Testis (tissue), 3 donors: Measurements from ENCODE around the gene PLEKHM2. TPM values are rescaled to one million over a fixed set of nuclear protein-coding genes. Genes with fewer than 3 reads are reported as not detected.

Experiments
- DNase-seq: peaks from one replicate; pipeline ENCODE4 v3.0.0-alpha.2; 2019
- H3K27ac ChIP-seq, 2 donors: fragments of 200-600 bp; sonication (generic); one replicate each; pipeline ENCODE4 v1.5.1; 2019
- H3K27me3 ChIP-seq: fragments of 200-600 bp; sonication (generic); one replicate; pipeline ENCODE4 v1.5.1; 2019
- H3K36me3 ChIP-seq: fragments of 200-600 bp; sonication (generic); one replicate; pipeline ENCODE4 v1.5.1; 2017; ENCODE audit warnings: low read depth; ENCODE audit errors: missing control alignments
- H3K4me1 ChIP-seq: fragments of 200-600 bp; sonication (generic); one replicate; pipeline ENCODE4 v1.5.1; 2019
- H3K4me3 ChIP-seq, 2 donors: fragments of 200-600 bp; sonication (generic); one replicate each; pipeline ENCODE4 v1.5.1; 2017 to 2019
- H3K9me3 ChIP-seq: fragments of 200-600 bp; sonication (generic); one replicate; pipeline ENCODE4 v1.5.1; 2017
- CTCF ChIP-seq, 3 experiments: fragments of 450-650 bp in 2 of 3; fragments of 200-600 bp in 1 of 3; sonication (generic) in 1 of 3; IDR thresholded peaks; one replicate each; pipeline ENCODE4 v1.5.1; 2016 to 2019; ENCODE audit warnings: antibody characterized with exemption in 3 of 3, mild to moderate bottlenecking in 2 of 3, moderate library complexity in 1 of 3
- POLR2A ChIP-seq: fragments of 450-650 bp; IDR thresholded peaks from one replicate; pipeline ENCODE4 v1.6.1; 2017; ENCODE audit warnings: antibody characterized with exemption, mild to moderate bottlenecking, moderate library complexity
- WGBS, 2 donors: methylation state at CpG; one replicate each; pipeline ENCODE4 v1.1.5; 2018; 5-methylcytosine and 5-hydroxymethylcytosine counted together
- intact Hi-C: fragments of 100-400 bp; cut with DNase I; formaldehyde crosslinking; loops from one replicate; pipeline ENCODE4 v1.15.1; 2023; ENCODE audit warnings: low total_unique reads
- polyA plus RNA-seq: library from polyadenylated mRNA; stranded (reverse); fragments of 350-450 nt; fragmentation: Illumina TruSeq; extraction: RNeasy Lipid Tissue Mini Kit (QIAGEN cat#74804); gene quantifications from one replicate; pipeline ENCODE4 v1.2.3, GENCODE V29; 2014; ENCODE audit warnings: low read depth, low replicate concordance; ENCODE audit not compliant: insufficient read depth
- total RNA-seq, 2 donors: library from RNA; depleted of rRNA; stranded (reverse); fragments of >200 nt; gene quantifications; one replicate each; pipeline ENCODE4 v1.2.3, GENCODE V29; 2016

The PLEKHM2 gene
- total and polyA plus RNA-seq, 3 donors from 2014 or later: 61.9 to 98.4 (median 70.2) TPM

- Histone ChIP-seq H3K27ac (peak overlapping the region; percentile 89 to 93), H3K4me1 (peaks cover 36% of the 10 kb centered on the region), H3K27me3 (no peaks in the 10 kb centered on the region), H3K9me3 (no peaks in the 10 kb centered on the region), H3K36me3 (no peaks in the 10 kb centered on the region), H3K4me3 (peak overlapping the region; percentile 61 to 76)
- TF ChIP-seq CTCF (IDR thresholded peaks at IDR 0.05) (no peak), POLR2A (no peak)
- WGBS, 2 donors: 1 to 14% methylated on average over 15 to 24 of the region's 24 CpGs
- DNase-seq: peak; percentile 29
- intact Hi-C loops: no loop called here
Measured at GRCh38 chr1:15757575-15758342, 73.6 kb downstream of the PLEKHM2 start.

DNA sequence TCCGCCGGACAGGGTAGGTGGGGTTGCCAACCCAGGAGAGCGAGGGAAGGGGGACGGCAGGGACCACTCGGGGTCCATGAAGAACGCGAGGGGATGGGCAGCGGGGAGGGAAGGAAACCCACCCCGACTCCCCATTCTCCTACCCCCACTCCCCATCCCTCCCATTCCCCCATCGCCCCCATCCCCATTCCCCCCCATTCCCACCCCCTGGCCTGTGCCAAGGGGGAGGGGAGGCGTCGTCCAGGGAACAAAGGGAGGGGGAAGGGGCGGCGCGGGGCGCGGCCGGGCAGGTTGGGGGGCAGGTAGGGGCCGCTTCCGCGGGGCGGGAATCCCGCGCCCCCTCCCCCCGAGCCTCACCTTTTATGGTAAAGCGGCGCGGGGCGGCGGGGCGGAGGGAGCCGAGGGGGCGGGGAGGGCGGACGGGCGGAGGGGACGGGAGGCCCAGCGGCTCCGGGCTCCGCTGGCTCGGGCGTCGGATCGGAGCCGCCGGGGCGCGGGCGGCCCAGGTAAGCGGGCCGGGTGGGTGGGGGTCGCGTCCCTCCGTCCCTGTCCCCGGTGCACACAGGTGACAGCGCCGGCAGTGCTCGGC is 74.3 kb downstream of the PLEKHM2 start, which contains the start of gene FBLIM1:
Gene FBLIM1, plus strand, starts transcription at position 453 of the 589 bp plus-strand sequence. CDS start 6,189 bp downstream, outside the sequence.
- peaks cover 36% of the 10 kb centered on the region for H3K4me1 ChIP-seq
- H3K27me3 ChIP-seq: no peaks in the 10 kb centered on the region
- 2 to 12% methylated on average over 9 of the region's 58 CpGs for WGBS, 2 donors
- peak within 1 kb of the TSS; percentile 61 to 76 for H3K4me3 ChIP-seq
- H3K36me3 ChIP-seq: no peaks in the 10 kb centered on the region
- no peak for DNase-seq
- intact Hi-C loops: no loop called here
- H3K27ac ChIP-seq: peak within 1 kb of the TSS; percentile 89 to 93
- TF ChIP-seq CTCF (IDR thresholded peaks at IDR 0.05) (no peak), POLR2A (no peak)
- no peaks in the 10 kb centered on the region for H3K9me3 ChIP-seq

DNA sequence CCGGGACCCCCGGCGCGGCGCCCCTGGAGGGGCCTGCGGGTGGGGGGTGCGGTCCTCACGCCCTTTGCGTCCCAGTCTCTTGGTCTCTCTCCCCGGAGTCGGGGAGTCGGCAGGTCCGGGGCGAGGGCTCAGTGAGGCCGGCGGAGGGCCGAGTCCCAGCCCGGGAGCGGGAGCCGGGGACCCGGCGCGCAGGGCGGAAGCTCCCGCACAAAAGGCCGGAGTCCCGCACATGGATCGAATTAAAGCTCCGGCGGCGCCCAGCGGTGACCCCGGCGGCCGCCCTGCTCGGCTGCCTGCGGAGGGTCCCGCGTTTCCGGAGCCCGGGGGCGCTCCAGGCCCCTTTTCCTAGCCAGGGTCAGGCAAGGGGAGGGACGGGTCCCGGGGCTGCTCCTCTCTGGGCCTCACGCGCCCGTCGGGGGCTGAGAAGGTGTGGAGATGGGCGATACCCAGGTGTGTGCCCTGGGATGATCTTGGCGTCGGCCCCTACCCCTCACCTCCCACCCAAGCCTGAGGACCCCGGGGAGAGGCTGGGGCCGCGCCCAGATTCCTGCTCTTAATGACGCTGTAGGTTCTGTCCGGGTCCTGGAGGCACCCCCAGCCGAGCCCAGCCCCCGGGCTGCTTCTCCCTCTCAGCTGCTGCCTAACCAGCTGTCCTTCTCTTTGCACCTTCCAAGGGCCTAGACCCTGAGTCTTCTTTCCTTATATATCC is 75.0 kb downstream of the PLEKHM2 start:
- H3K9me3 ChIP-seq: no peaks in the 10 kb centered on the region
- H3K36me3 ChIP-seq: no peaks in the 10 kb centered on the region
- WGBS, 2 donors: 3 to 5% methylated on average over 15 to 43 of the region's 58 CpGs
- peak overlapping the region; percentile 61 to 76 for H3K4me3 ChIP-seq
- H3K27ac ChIP-seq: peak overlapping the region; percentile 89 to 93
- no peak for TF ChIP-seq POLR2A
- no peak for TF ChIP-seq CTCF (IDR thresholded peaks at IDR 0.05)
- peaks cover 36% of the 10 kb centered on the region for H3K4me1 ChIP-seq
- no peaks in the 10 kb centered on the region for H3K27me3 ChIP-seq
- no peak for DNase-seq
- intact Hi-C loops: no loop called here

DNA sequence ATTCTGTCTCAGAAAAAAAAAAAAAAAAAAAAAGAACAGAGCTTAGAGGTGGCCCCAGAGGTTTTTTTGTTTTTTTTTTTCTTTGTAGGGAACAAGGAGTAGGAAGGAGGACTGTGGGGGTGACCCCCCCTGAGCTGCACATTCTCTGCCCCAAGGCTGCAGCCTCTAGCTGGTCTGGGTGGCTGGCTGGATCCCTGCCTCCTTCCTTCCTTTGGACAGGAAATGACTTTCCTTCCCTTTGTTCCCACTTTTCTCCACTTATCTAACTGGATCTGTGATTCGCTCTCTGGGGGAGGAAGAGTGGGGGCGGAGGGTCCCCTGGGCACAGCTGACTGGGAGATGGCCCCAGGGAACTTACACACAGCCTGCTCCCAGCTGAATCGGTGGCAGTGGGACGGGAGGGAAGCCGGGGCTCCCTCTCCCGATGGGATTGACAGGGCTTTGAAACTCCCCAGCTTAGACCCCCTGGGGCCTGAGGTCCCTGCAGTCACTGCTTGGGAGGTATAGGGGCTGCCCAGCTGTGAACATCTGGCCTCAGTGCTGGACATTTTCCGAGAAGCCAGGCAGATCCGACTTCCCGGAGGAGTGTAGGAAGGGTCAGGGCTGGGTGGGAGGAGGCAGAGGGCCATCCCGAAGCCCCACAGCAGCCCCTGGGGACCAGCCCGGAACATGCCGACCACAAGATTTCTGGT is 76.5 kb downstream of the PLEKHM2 start:
- WGBS, 2 donors: 34% methylated on average over 12 of the region's 12 CpGs
- intact Hi-C loops: no loop called here

More for the DNA sequence above, 76.5 kb downstream of the PLEKHM2 start:
- Histone ChIP-seq H3K27me3 (no peaks in the 10 kb centered on the region), H3K4me1 (peaks cover 36% of the 10 kb centered on the region), H3K9me3 (no peaks in the 10 kb centered on the region), H3K27ac (peak overlapping the region; percentile 89 to 93), H3K36me3 (no peaks in the 10 kb centered on the region), H3K4me3 (peak overlapping the region in 1 of 2 donors; percentile 76)
- TF ChIP-seq POLR2A: no peak
- TF ChIP-seq CTCF (IDR thresholded peaks at IDR 0.05): no peak
- DNase-seq: peak; percentile 73
